Measurements from ENCODE around the gene ETV5.

DNA sequence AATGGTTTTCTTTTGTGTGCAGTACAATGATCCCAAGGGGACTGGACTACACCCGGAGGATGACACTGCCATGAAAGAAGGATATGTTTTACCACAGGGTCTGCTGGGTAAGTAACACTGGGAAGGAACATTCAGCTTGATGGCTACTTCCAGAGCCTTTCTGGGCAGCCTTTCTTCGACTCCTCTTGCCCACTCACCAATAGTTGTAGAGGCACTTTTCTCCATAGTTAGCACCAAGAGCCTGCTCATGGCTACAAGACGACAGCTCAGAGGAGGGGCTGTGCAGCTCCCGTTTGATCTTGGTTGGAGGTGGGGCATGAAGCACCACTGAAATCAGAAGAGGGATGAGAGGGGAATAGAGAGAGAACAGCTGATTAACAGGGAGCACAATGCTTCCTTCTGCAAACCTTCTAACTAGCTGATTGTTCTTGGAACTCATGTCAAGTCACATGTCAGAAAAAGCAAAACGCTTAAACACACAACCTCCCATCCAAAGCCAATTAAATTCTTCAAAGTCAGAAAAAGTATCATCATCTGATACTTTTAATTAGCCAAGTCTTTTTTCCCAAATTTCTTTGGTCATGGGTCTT, 27.9 kb downstream of the ETV5 start:
- TF ChIP-seq, protein P1, sequence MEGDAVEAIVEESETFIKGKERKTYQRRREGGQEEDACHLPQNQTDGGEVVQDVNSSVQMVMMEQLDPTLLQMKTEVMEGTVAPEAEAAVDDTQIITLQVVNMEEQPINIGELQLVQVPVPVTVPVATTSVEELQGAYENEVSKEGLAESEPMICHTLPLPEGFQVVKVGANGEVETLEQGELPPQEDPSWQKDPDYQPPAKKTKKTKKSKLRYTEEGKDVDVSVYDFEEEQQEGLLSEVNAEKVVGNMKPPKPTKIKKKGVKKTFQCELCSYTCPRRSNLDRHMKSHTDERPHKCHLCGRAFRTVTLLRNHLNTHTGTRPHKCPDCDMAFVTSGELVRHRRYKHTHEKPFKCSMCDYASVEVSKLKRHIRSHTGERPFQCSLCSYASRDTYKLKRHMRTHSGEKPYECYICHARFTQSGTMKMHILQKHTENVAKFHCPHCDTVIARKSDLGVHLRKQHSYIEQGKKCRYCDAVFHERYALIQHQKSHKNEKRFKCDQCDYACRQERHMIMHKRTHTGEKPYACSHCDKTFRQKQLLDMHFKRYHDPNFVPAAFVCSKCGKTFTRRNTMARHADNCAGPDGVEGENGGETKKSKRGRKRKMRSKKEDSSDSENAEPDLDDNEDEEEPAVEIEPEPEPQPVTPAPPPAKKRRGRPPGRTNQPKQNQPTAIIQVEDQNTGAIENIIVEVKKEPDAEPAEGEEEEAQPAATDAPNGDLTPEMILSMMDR (IDR thresholded peaks at IDR 0.05; ENCODE audit: insufficient read depth, low read length, poor library complexity, severe bottlenecking), result no peak
- TF ChIP-seq EZH2phosphoT487 (conservative IDR thresholded peaks at IDR 0.05; ENCODE audit: low read length), result no peak

Measured in SU-DHL-6 (cell line).